AG04449 (cell line): Measurements from ENCODE around the gene IRF2BP1.
"Not testable (repeated sequence)": the region's sequence is repeated elsewhere in the genome, so short reads cannot be mapped to it uniquely, and the experiment has no call there.

Experiments
- CTCF ChIA-PET: fragments of 350-600 bp; formaldehyde crosslinking; extraction: SDS; loops from one replicate; lab custom pipeline; 2021; ENCODE audit warnings: antibody characterized with exemption; lab: Yijun Ruan, JAX
- POLR2A ChIA-PET: fragments of 400-600, 350-600 bp; formaldehyde crosslinking; extraction: SDS; loops from one replicate; lab custom pipeline; 2020; ENCODE audit warnings: antibody characterized with exemption, inconsistent platforms; lab: Yijun Ruan, JAX
- DNase-seq: peaks from one replicate; pipeline ENCODE4 v3.0.0-alpha.2; 2010; ENCODE audit warnings: low read depth, low spot score
- H3K4me3 ChIP-seq: 2 replicates; pipeline ENCODE4 v1.5.1; 2011; ENCODE audit warnings: low read depth, mild to moderate bottlenecking, control low read depth, low read length
- TF ChIP-seq, protein P1 (sequence below): IDR thresholded peaks from one replicate; pipeline ENCODE4 v1.5.1; 2011; ENCODE audit warnings: mild to moderate bottlenecking, moderate library complexity, low read length, control low read depth, inconsistent platforms; ENCODE audit not compliant: insufficient read depth; ENCODE audit errors: missing control alignments

The IRF2BP1 gene

DNA sequence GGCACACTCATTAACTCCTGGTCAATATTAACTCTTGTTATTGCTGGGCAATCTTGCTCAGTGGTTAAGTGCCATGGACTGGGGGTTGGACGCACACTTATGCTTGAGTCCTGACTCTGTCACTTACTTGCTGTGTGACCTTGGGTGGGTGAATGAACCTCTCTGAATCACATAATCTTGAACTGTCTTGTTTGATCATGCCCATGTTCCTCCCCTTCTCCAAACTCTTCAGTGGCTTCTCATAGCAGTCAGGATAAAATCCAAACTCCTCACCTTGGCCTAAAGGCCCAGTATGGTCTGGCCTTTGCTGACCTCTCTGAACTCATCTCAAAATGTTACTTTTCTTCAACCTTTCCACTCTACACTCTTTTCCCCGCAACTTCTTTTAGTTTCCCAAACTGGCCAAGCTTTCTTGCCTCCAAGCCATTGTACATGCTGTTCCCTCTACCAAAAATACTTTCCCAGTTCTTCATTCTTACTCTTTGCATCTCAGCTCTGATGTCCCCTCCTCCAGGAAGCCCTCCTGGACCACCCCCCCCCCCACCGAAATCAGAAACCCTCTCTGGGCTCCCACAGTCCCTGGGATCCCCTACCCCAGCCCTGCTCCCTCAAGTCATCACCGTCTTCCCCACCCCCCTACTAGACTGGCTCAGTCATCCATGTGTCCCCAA, 14.1 kb upstream of the IRF2BP1 start:
- no peak for DNase-seq
- POLR2A ChIA-PET: no interaction called here
- TF ChIP-seq, protein P1, sequence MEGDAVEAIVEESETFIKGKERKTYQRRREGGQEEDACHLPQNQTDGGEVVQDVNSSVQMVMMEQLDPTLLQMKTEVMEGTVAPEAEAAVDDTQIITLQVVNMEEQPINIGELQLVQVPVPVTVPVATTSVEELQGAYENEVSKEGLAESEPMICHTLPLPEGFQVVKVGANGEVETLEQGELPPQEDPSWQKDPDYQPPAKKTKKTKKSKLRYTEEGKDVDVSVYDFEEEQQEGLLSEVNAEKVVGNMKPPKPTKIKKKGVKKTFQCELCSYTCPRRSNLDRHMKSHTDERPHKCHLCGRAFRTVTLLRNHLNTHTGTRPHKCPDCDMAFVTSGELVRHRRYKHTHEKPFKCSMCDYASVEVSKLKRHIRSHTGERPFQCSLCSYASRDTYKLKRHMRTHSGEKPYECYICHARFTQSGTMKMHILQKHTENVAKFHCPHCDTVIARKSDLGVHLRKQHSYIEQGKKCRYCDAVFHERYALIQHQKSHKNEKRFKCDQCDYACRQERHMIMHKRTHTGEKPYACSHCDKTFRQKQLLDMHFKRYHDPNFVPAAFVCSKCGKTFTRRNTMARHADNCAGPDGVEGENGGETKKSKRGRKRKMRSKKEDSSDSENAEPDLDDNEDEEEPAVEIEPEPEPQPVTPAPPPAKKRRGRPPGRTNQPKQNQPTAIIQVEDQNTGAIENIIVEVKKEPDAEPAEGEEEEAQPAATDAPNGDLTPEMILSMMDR: no peak
- CTCF ChIA-PET: interaction anchor here (0.7 to 1.4 kb wide), 4 partner anchors 15 to 83 kb away, joined by 3 to 5 read pairs (median 3); no protein-coding TSS in a partner anchor
- no peak overlapping the region for H3K4me3 ChIP-seq

DNA sequence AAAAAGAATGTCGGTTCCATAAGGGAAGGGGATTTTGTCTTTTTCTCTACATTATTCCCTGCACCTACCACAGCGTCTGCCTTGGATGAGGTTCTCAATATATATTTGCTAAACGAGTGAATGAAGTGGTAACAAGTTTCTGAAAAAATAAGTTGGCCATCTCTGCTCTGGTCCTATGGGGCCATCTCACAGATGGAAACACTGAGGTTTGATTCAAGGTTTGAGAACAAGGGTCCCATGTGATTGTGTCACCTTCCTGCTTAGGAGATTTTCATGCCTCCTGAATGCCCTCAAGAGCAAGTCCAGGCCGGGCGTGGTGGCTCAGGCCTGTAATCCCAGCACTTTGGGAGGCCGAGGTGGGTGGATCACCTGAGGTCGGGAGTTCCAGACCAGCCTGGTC, 13.3 kb upstream of the IRF2BP1 start:
- CTCF ChIA-PET: no interaction called here
- TF ChIP-seq, protein P1: no peak
- POLR2A ChIA-PET: no interaction called here
- no peak overlapping the region for H3K4me3 ChIP-seq
- DNase-seq: no peak

DNA sequence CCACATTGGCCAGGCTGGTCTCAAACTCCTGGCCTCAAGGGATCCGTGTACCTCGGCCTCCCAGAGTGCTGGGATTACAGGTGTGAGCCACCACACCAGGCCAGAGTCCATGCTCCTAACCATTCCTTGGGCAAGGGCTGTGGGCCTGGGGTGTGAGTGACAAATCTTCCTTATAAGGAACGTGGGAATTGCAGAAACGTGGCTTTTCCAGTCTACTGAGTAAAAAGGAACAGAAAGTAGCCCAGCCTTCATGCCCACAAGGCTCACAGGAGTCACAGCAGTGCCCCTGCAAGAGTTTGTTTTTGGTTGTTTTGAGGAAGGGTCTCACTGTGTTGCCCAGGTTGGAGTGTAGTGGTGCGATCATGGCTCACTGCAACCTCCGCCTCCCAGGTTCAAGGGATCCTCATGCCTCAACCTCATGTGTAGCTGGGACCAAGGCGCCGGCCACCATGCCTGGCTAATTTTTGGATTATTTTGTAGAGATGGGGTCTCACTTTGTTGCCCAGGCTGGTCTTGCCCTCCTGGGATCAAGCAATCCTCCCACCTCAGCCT, 11.4 kb upstream of the IRF2BP1 start:
- no peak for DNase-seq
- ChIA-PET CTCF (interaction anchor here (0.8 kb wide), 1 partner anchor 119 kb away, joined by 3 read pairs; no protein-coding TSS in a partner anchor), POLR2A (no interaction called here)
- H3K4me3 ChIP-seq: no peak overlapping the region
- TF ChIP-seq, protein P1: no peak

DNA sequence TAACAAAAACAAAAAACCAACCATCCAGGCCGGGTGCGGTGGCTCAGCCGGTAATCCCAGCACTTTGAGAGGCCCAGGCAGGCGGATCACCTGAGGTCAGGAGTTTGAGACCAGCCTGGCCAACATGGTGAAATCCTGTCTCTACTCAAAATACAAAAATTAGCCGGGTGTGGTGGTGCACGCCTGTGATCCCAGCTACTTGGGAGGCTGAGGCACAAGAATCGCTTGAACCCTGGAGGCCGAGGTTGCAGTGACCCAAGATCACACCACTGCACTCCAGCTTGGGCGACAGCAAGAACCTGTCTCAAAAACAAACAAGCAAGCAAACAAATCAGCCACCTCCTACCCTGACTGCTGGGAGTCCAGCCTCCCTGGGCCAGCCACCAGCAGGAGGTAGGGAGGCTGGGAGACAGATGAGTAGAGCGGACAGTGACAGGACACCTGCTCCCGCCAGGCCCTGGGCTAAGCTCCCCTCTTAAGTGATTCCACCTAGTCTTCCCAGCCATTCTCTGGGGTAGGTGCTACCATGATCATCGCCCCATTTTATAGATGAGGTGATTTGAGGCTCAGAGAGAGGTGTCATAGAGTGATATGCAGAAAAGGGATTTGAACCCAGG, 10.2 kb upstream of the IRF2BP1 start:
- POLR2A ChIA-PET, H3K4me3 ChIP-seq, DNase-seq, CTCF ChIA-PET: not testable (repeated sequence)

DNA sequence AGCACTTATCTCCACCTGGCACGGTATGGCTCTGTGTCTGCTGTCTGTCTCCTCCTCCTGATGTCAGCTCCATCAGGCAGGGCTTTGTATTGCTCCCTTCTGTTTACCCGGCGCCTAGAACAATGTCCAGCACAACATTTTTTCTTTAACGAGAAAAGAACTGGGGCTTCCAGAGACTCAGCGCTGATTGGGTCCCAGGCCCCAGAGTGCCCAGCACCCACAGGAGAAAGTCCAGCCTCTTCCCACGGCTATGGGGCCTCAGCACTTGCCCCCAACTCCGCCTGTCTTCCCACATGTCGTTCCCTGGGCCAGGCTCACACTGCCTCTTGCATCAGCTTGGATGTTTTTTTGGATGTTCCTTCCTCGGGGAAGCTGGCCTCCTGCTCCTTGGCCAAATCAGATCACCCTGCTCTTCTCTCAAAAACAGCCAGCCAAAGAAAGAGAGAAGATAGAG, 9.6 kb upstream of the IRF2BP1 start:
- TF ChIP-seq, protein P1: no peak
- POLR2A ChIA-PET: no interaction called here
- no peak overlapping the region for H3K4me3 ChIP-seq

DNA sequence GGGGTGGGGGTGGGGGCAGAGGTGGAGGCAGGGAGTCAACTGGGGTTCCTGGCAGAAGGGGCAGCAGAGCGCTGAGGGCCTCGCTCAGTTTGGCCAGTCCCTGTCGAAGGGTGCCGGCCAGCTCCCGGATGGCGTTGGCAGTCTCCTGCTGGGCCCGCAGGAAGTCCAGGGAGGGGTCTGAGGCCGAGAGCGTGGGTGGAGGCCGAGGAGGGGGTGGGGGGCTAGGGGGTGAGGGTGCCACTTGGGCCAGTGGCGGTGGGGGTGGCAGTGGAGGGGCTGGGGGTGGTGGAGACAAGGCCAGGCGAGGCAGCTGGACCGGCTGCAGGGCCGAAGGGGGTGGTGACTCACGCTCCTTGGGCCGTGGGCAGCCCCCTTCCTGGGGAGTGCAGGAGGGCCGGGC, 4.9 kb upstream of the IRF2BP1 start:
- DNase-seq: no peak
- no peak overlapping the region for H3K4me3 ChIP-seq
- POLR2A ChIA-PET: no interaction called here
- CTCF ChIA-PET: interaction anchor here (1.5 to 2.6 kb wide), 2 partner anchors 8 to 74 kb away, joined by 4 to 14 read pairs; no protein-coding TSS in a partner anchor
- TF ChIP-seq, protein P1: no peak

More for the DNA sequence above, 9.6 kb upstream of the IRF2BP1 start:
- no peak for DNase-seq
- CTCF ChIA-PET: no interaction called here
